K562 (cell line): ENCODE measurements around the gene DPP4. TPM values are rescaled to one million over a fixed set of nuclear protein-coding genes. Genes with fewer than 3 reads are reported as not detected.

ENCODE experiments used
- ATAC-seq: fragments of 200-7000 bp; cut with Tn5 transposase; 3 replicates; pipeline ENCODE4 v1.9.1; 2020; ENCODE audit warnings: moderate library complexity
- BruUV-seq: library from RNA; stranded (reverse); fragments of 400-500 nt; replicated peaks from 2 replicates; lab custom pipeline; 2021; lab: Mats Ljungman, UMichigan
- CTCF ChIA-PET: fragments of 300-600 bp; formaldehyde crosslinking; extraction: SDS; loops from one replicate; lab custom pipeline; 2021; ENCODE audit warnings: low intra/inter-chr PET ratio; lab: Yijun Ruan, JAX
- POLR2A ChIA-PET: fragments of 300-600, 350-650 bp; sonication (Branson Sonifier 250); formaldehyde crosslinking; extraction: SDS; loops from one replicate; lab custom pipeline; 2021; ENCODE audit warnings: antibody characterized with exemption, inconsistent platforms; lab: Yijun Ruan, JAX
- DNase-seq, 4 experiments: peaks; one replicate each; pipeline versions ENCODE4 v3.0.0 to v3.0.0-alpha.2; 2011 to 2018; ENCODE audit warnings: low spot score in 3 of 4, mixed read lengths in 3 of 4; ENCODE audit errors: extremely low read depth in 1 of 4
- FAIRE-seq: peaks from 2 replicates; lab custom pipeline; 2011; peaks lifted over from hg19 to GRCh38; lab: Jason Lieb, UNC
- H2AFZ ChIP-seq: 2 replicates; pipeline ENCODE4 v1.6.0; 2011; ENCODE audit warnings: low read depth, low read length, control low read depth, inconsistent platforms
- H3K27ac ChIP-seq: fragments of 200-600 bp; 3 replicates; pipeline ENCODE4 v1.8.0; 2011; ENCODE audit warnings: low read depth, mild to moderate bottlenecking, control low read depth, inconsistent platforms, low read length, moderate library complexity, mixed read lengths; ENCODE audit errors: extremely low read depth
- H3K27me3 ChIP-seq, 2 experiments: fragments of 300-600 bp in 1 of 2; 2 replicates in 1 of 2; 3 replicates in 1 of 2; pipeline versions ENCODE4 v1.6.0 to v1.8.0; 2011; ENCODE audit warnings: inconsistent platforms in 2 of 2, low read length in 2 of 2, mild to moderate bottlenecking in 1 of 2, mixed read lengths in 1 of 2, moderate library complexity in 1 of 2; ENCODE audit not compliant: control insufficient read depth in 2 of 2, insufficient read depth in 2 of 2
- H3K36me3 ChIP-seq: fragments of 300-600 bp; 3 replicates; pipeline ENCODE4 v1.8.0; 2011; ENCODE audit warnings: mild to moderate bottlenecking, low read length, inconsistent platforms; ENCODE audit not compliant: control insufficient read depth, insufficient read depth
- H3K4me1 ChIP-seq, 2 experiments: fragments of 200-600 bp in 1 of 2; replicated peaks in 1 of 2; 2 replicates in 1 of 2; 3 replicates in 1 of 2; pipeline versions ENCODE4 v1.5.1 to v1.8.0; 2011; ENCODE audit warnings: inconsistent platforms in 2 of 2, low read length in 2 of 2, mild to moderate bottlenecking in 1 of 2, mixed read lengths in 1 of 2, moderate library complexity in 1 of 2; ENCODE audit not compliant: control insufficient read depth in 2 of 2, insufficient read depth in 2 of 2
- H3K4me2 ChIP-seq: 2 replicates; pipeline ENCODE4 v1.6.1; 2011; ENCODE audit warnings: low read length, control low read depth, inconsistent platforms, mixed read lengths; ENCODE audit not compliant: insufficient read depth
- H3K4me3 ChIP-seq: fragments of 200-600 bp; sonication (generic), shearing (Covaris generic); 2 replicates; pipeline ENCODE4 v1.5.1; 2016; ENCODE audit warnings: control low read depth, inconsistent platforms
- H3K79me2 ChIP-seq: fragments of 200-600 bp; 3 replicates; pipeline ENCODE4 v1.8.0; 2011; ENCODE audit warnings: low read length, inconsistent platforms; ENCODE audit not compliant: control insufficient read depth, insufficient read depth
- H3K9ac ChIP-seq, 2 experiments: 2 replicates each; pipeline versions ENCODE4 v1.6.0 to v1.6.1; 2011; ENCODE audit warnings: low read depth in 2 of 2, low read length in 2 of 2, control low read depth in 1 of 2, inconsistent platforms in 1 of 2, mild to moderate bottlenecking in 1 of 2, mixed read lengths in 1 of 2; ENCODE audit not compliant: insufficient read depth in 1 of 2
- H3K9me1 ChIP-seq: one replicate; pipeline ENCODE4 v1.6.0; 2011; ENCODE audit warnings: inconsistent platforms, mild to moderate bottlenecking, low read length, moderate library complexity; ENCODE audit not compliant: control insufficient read depth, insufficient read depth
- H3K9me3 ChIP-seq: replicated peaks from 2 replicates; pipeline ENCODE4 v1.5.1; 2011; ENCODE audit warnings: low read depth, low read length, inconsistent platforms; ENCODE audit not compliant: control insufficient read depth, insufficient read depth
- H4K20me1 ChIP-seq: replicated peaks from 2 replicates; pipeline ENCODE4 v1.6.1; 2011; ENCODE audit warnings: low read length, inconsistent platforms, mixed read lengths; ENCODE audit not compliant: control insufficient read depth, insufficient read depth
- ARID4B ChIP-seq: sonication (generic); formaldehyde crosslinking; IDR thresholded peaks from 2 replicates; pipeline ENCODE4 v1.8.0; 2022; ENCODE audit warnings: mild to moderate bottlenecking, missing genetic modification reagents
- FOXK1 ChIP-seq: sonication (generic); formaldehyde crosslinking; IDR thresholded peaks from 2 replicates; pipeline ENCODE4 v1.8.0; 2022; ENCODE audit warnings: missing genetic modification reagents, mild to moderate bottlenecking, borderline replicate concordance
- GTF2E2 ChIP-seq: fragments of 200-800 bp; sonication (Bioruptor generic); IDR thresholded peaks from 2 replicates; pipeline ENCODE4 v1.6.1; 2016; ENCODE audit warnings: missing genetic modification characterization, missing compliant biosample characterization
- NBN ChIP-seq: fragments of 450-650 bp; IDR thresholded peaks from 2 replicates; pipeline ENCODE4 v1.6.1; 2016; ENCODE audit warnings: low read depth, mild to moderate bottlenecking
- NFIC ChIP-seq: fragments of 450-650 bp; IDR thresholded peaks from 2 replicates; pipeline ENCODE4 v1.6.1; 2017; ENCODE audit warnings: mild to moderate bottlenecking, inconsistent platforms
- NR2F6 ChIP-seq: fragments of 450-650 bp; formaldehyde crosslinking; IDR thresholded peaks from 2 replicates; pipeline ENCODE4 v1.4.0; 2020; ENCODE audit warnings: mild to moderate bottlenecking
- POLR2H ChIP-seq: IDR thresholded peaks from 2 replicates; pipeline ENCODE4 v1.6.1; 2016; ENCODE audit warnings: missing genetic modification characterization, low read depth, mild to moderate bottlenecking, control low read depth, missing compliant biosample characterization, moderate library complexity
- THRA ChIP-seq: fragments of 450-650 bp; IDR thresholded peaks from 2 replicates; pipeline ENCODE4 v1.6.1; 2017; ENCODE audit warnings: mild to moderate bottlenecking, moderate library complexity
- ZBTB2 ChIP-seq: fragments of 450-650 bp; IDR thresholded peaks from 2 replicates; pipeline ENCODE4 v1.6.1; 2016; ENCODE audit warnings: antibody characterized with exemption
- ZNF324 ChIP-seq: fragments of 250-450 bp; sonication (Bioruptor Pico); IDR thresholded peaks from 2 replicates; pipeline ENCODE4 v1.4.0; 2020; ENCODE audit warnings: mild to moderate bottlenecking
- ZNF398 ChIP-seq: fragments of 250-450 bp; sonication (Bioruptor Pico); IDR thresholded peaks from 2 replicates; pipeline ENCODE4 v1.8.0; 2021; ENCODE audit warnings: moderate library complexity, mild to moderate bottlenecking, inconsistent platforms
- ZNF830 ChIP-seq: fragments of 250-450 bp; sonication (Bioruptor Pico); IDR thresholded peaks from 2 replicates; pipeline ENCODE4 v1.5.0; 2021; ENCODE audit warnings: mild to moderate bottlenecking
- ZZZ3 ChIP-seq: fragments of 450-650 bp; IDR thresholded peaks from 2 replicates; pipeline ENCODE4 v1.6.1; 2016; ENCODE audit warnings: antibody characterized with exemption, mild to moderate bottlenecking, moderate library complexity
- WGBS: fragments of 100-300 bp; shearing (Covaris generic); methylation state at CpG from one replicate; pipeline ENCODE4 v1.1.6; 2016; ENCODE audit warnings: low coverage, mixed read lengths; ENCODE audit not compliant: insufficient coverage; ENCODE audit errors: missing lambda C conversion rate; 5-methylcytosine and 5-hydroxymethylcytosine counted together
- in situ Hi-C: fragments of 300-500 bp; cut with MboI; formaldehyde crosslinking; loops from 4 replicates; pipeline ENCODE4 v1.15.0; 2018; ENCODE audit warnings: inconsistent platforms, mixed read lengths
- intact Hi-C: fragments of 100-400 bp; cut with micrococcal nuclease; formaldehyde crosslinking; loops from 2 replicates; pipeline ENCODE4 v1.14.2; 2022
- polyA plus RNA-seq, 8 experiments: library from polyadenylated mRNA; depleted of rRNA in 4 of 8; stranded (reverse) in 5 of 8; unstranded in 3 of 8; fragments of >200 nt; fragmentation: Nextera tagmentation in 2 of 8; fragmentation: Illumina TruSeq in 1 of 8; extraction: Ambion mirVana in 2 of 8; extraction: Trizol in 1 of 8; gene quantifications; 2 replicates each; pipeline versions ENCODE4 v1.2.1 to v1.2.3, GENCODE V29; 2011 to 2014; ENCODE audit warnings: inconsistent platforms in 1 of 8, missing spikeins in 1 of 8
- total RNA-seq, 7 experiments: library from RNA; depleted of rRNA in 6 of 7; stranded (reverse); fragments of >200 nt in 6 of 7; fragmentation: Illumina TruSeq in 2 of 7; extraction: Trizol in 2 of 7; gene quantifications; 2 replicates each; pipeline versions ENCODE4 v1.2.1 to v1.2.3, GENCODE V29; 2011 to 2021; ENCODE audit warnings: low replicate concordance in 1 of 7

The DPP4 gene
- total and polyA plus RNA-seq, 9 of the 15 experiments (the other 6 are each of a cell fraction or from before 2014, with no cell fraction given), result 0.11 TPM; not detected in 8

- Histone ChIP-seq H3K4me2 (no peak overlapping the region), H3K27ac (no peak overlapping the region), H3K4me1 (no peaks in the 10 kb centered on the region), H3K36me3 (no peaks in the 10 kb centered on the region), H2AFZ (no peak overlapping the region), H3K9me3 (no peaks in the 10 kb centered on the region; the same call in 1 of the 2 replicates), H3K9ac (no peak overlapping the region), H3K27me3 (no peaks in the 10 kb centered on the region), H4K20me1 (no peaks in the 10 kb centered on the region), H3K79me2 (no peaks in the 10 kb centered on the region), H3K4me3 (no peak overlapping the region), H3K9me1 (no peaks in the 10 kb centered on the region)
- DNase-seq (no peak), ATAC-seq (no peak), FAIRE-seq (no peak)
- BruUV-seq, result no TSS peak
- ChIA-PET POLR2A (no interaction called here), CTCF (no interaction called here)
- WGBS, result 0% methylated on average over 1 of the region's 1 CpG
- intact Hi-C loops, result no loop called here
- in situ Hi-C loops, result no loop called here
- no peak for TF ChIP-seq POLR2H (tag)
- no peak for TF ChIP-seq NR2F6 (CRISPR knock-in tag)
- no peak for TF ChIP-seq ZNF398
- TF ChIP-seq ZZZ3, result no peak
- no peak for TF ChIP-seq ZBTB2
- TF ChIP-seq NBN, result no peak
- TF ChIP-seq ZNF324 (CRISPR knock-in tag), result no peak
- TF ChIP-seq NFIC, result no peak
- no peak for TF ChIP-seq ZNF830 (CRISPR knock-in tag)
- no peak for TF ChIP-seq GTF2E2 (tag)
- no peak for TF ChIP-seq THRA
- TF ChIP-seq ARID4B, result no peak
- no peak for TF ChIP-seq FOXK1 (CRISPR knock-in tag)
These were observed 16.1 kb upstream of the DPP4 start for GRCh38 chr2:162090109-162090508.
